T1000 (cell line): Measurements from ENCODE around the gene CBR4.

Source experiments
- DNase-seq: peaks from one replicate; lab custom pipeline; 2025; ENCODE audit warnings: mixed read lengths; lab: John Stamatoyannopoulos, UW

Gene CBR4

DNA sequence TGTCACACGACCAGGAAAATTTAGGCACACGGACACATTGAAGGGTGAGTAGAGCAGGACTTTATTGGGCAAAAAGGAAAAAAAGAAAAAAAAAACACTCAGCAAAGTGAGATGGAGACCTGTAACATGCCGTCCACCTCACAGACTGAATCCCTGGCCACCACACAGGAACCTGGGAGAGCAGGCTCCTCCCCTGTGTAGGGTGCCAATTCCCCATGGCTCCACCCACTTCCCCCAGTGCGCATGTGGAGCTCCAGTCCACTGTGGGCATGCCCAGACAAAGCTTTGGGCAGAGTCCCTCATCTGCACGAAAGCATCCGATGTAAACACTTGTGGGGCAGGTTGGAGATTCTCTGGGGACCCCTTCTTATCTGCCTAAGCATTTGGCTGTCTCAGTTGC lies 23.6 kb upstream of the CBR4 start:
- DNase-seq: no peak

DNA sequence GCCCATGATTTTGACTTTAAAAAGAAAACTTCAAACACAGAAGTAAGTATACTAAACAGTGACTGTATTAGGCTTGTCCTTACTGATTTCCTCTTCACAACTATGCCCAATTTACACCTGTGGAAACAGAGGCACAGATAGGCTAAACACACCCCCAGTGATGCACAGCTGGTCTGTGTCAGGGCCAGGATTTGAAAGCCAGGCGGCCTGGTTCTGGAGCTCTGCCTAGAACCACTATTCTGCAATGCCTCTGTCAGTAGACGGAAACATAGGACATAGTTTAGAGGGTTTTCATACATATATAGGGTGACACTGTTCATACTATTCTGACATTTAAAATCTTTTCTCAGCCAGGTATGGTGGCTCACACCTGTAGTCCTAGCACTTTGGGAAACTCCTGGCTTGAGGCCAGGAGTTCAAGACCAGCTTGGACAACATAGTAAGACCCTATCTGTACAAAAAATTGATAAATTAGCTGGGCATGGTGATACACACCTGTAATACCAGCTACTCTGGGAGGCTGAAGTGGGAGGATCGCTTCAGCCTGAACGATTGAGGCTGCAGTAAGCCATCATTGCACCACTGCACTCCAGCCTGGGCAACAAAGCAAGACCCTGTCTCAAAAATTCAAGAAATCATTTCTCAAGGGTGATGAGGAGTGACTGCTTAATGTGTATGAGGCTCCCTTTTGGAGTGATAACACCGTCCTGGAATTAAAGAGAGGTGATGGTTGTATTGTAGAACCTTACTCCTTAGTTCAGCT lies 23.0 kb upstream of the CBR4 start:
- no peak for DNase-seq

DNA sequence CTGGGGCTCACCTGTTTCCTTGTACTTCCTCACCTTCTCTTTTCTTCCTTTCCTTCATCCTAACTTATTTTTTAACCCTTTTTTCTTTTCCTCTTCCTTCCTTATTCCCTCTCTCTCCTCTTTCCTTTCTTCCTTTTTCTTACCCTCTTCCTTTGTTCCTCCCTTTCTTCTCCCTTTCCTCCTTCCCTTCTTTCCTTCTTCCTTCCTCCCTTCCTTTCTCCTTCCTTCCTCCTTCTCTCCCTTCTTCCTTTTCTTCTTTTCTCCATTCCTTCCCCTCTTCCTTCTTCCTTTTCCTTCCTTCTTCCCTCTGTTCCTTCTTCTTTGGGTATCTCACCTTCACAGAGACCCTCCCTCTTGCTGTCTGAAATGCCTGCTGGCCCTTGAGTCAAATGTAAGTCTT lies 22.1 kb upstream of the CBR4 start:
- no peak for DNase-seq

DNA sequence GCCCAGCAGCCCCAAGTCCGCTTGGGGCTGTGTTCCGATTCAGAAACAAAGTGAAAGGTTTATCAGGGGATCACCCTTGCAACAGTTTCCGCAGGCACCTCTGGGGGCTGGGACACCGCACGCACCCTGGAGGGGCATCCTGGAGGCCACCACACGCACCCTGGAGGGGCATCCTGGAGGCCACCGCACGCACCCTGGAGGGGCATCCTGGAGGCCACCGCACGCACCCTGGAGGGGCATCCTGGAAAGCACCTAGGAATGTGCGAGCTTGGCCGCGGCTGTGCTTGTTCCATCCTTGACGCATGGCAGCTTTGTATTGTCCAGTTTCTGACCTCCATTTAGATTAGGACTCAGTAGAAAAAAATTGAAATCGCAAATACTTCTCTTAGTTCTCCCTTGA lies 21.3 kb upstream of the CBR4 start:
- DNase-seq: no peak

DNA sequence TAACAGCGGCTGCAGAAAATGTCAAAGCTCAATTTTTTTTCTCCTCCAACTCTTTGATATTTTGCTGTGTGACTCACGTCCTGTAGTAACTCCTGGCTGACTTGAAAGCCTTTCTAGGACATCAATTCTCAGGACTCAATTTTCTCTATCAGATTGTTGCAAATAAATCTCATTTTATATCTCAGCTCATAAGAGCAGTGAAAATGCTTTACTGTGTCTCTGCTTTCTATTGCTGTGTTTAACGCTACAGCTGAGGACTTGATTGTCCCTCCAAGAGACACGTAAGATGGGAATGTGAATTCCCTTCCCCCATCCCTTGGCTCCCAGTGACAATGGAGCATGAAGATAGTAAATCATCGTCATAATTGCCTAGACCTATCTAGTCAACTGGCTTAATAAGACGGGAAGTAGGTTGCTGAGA lies 20.5 kb upstream of the CBR4 start:
- DNase-seq: no peak

DNA sequence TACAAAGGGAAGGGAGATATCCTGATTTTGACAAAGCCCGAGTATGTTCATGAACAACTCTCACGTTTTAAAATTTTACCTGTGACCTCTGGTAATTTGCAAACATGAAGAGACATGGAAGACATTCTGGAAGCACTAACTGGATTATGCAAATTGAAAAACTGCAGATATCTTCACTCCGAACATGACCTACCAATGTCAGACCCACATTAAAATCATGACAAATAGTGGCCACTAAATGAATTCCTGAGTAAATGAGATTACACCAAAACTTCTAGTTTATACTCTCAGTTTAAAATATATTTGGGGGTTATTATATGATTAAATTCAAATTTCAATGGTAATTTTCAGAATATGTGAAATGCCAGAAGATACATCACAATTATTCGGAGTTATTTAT lies 19.9 kb upstream of the CBR4 start:
- DNase-seq: no peak

DNA sequence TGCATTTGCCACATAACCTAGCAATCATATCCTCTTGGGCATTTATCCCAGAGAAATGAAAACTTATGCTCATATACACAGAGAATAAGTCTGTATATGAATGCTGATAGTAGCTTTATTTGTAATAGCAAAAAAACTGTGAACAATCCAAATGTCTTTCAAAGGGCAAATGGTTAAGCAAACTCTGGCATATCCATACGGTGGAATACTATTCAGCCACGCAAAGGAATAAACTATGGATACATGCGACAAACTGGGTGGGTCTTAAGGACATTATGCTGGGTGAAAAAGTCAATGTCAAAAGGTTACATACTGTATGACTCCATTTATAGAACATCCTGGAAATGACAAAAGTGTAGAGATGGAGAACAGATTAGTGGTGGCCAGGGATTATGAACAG lies 17.6 kb upstream of the CBR4 start:
- no peak for DNase-seq

DNA sequence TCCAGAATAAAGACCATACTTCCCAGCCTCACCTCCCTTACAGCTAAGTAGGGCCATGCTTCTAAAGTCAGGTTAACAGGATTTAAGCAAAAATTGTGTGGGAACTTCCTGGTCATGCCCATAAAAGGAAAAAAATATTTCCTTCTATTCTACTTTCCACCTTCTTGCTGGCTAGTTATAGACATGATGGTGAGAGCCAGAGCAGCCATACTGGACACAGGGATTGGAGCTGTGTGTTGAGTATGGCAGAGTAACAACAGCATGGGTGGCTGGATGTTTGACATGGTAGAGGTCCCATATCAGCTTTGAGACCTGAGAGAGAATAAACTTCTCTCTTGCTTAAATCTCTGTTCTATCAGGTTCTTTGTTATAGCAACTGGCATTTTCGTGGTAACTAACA lies 15.1 kb upstream of the CBR4 start:
- DNase-seq: no peak

DNA sequence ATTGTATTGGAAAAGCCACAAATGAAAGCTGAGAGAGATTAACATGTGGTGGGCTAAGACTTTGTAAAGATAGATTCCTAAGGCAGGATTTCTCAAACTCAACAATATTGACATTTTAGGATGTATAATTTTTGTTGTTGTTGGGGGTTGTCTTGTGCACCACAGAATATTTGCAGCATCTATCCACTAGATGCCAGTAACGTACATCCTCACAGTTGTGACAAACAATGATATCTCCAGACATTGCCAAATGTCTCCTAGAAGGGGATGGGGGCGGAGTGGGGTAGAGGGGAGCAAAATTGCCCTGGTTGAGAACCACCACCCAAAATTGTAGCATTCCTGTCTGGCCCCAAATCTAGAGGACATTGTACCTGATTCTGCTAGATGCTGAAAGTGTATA lies 14.7 kb upstream of the CBR4 start:
- no peak for DNase-seq

DNA sequence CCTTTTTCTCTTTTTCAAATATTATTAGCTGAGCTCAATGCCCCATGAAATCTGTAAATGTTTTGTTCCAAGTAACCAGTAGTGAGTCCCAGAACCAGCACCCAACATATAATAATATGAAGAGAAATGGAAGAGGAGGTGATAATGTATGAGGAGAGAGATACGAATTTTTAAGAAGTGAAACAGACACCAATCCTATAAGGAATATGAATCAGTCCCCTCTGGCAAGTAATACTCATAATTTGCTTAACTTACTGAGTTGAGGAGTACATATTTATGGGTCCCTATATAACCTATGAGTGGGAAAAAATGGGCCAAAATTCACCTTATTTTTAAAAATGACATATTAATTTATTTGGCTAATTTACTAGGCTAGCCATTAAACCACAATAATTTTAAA lies 8.4 kb upstream of the CBR4 start:
- no peak for DNase-seq

DNA sequence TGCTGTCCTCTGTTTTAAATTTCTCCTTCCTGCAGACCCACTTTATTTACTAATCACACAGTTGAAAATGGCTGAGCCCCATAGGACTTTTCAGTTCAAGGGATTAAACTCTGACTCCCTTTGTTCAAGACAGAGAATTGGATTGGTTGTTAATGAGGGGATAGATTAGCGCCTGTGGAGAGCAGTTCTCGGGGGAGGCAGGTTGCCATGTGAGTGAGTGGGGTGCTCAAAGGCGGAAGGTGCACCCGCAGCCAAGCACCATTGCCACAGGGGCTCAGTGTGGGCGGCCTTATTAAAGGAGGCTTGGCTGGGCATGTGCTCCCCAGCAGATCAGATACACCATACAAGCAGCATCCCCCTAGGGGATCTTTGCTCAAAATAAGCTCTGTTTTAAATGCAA lies 7.9 kb upstream of the CBR4 start:
- no peak for DNase-seq

DNA sequence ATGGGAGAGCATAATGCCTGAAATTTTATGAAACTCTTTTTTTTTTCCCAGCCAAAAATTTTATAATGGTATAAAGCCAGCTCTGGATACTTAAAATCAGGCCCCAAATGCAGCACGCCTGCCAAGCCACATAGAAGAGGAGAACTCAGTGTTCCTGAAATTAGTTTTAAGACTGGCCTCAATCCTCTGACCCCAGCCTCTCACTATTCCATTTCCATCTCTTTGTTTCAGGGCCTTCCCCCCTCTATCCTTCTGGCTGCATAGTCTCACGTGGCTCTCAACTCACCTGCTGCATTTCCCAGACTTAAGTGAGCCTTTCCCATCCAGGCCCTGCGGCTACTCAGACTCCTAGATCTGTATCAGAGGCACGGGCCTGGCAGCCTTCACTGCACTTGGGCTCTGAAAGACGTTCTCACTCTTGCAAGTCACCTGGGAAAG lies 5.2 kb upstream of the CBR4 start:
- DNase-seq: no peak

DNA sequence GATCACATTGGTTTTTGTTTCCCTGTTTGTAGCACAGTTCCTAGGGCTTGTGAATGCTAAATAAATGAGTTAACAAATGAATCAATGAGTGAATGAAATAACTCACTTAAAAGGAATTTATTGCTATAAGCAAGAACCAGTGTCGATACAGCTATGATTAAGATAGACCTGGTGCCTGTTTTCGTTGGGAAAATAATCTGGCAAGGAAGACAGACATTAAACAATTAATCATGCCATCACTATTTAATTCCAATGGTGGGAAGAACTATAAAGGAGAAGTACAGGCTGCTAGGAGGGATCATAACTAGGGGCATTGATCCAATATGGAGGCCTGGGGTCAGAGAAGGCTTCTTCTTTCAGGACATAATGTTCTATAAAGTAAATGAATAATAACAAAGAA lies 4.5 kb upstream of the CBR4 start:
- no peak for DNase-seq

DNA sequence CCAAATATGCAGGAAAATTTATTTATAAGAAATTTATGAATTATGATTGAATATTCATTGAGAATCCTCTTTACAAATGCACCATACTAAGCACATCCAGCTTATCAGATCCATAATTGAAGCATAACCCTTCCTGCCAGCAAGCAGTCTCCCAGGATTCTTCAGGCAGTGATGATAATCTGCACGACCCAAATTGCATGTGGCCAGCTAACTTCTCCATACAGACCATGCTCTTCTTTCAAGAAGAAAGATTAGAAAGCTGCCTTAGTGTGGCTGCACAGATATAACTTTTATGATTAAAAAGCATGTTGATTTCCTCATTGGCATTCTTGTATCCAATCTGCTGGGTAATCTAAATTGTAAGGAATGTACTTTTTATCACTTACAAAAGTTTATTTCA lies 3.3 kb upstream of the CBR4 start:
- DNase-seq: no peak

DNA sequence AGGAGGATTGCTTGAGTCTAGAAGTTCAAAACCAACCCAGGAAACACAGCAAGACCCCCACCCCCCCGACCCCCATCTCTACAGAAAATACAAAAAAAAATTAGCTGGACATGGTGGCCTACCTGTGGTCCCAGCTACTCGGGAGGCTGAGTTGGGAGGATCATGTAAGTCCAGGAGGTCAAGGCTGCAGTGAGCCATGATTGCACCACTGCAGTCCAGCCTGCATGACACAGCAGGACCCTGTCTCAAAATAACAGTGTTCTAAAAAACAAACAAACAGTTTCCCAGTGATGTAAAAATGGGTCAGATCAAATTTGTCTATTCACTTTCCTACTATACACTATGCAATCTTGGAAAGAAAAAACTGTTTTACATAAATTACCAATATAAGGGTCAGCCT lies 2.0 kb upstream of the CBR4 start:
- DNase-seq: no peak

DNA sequence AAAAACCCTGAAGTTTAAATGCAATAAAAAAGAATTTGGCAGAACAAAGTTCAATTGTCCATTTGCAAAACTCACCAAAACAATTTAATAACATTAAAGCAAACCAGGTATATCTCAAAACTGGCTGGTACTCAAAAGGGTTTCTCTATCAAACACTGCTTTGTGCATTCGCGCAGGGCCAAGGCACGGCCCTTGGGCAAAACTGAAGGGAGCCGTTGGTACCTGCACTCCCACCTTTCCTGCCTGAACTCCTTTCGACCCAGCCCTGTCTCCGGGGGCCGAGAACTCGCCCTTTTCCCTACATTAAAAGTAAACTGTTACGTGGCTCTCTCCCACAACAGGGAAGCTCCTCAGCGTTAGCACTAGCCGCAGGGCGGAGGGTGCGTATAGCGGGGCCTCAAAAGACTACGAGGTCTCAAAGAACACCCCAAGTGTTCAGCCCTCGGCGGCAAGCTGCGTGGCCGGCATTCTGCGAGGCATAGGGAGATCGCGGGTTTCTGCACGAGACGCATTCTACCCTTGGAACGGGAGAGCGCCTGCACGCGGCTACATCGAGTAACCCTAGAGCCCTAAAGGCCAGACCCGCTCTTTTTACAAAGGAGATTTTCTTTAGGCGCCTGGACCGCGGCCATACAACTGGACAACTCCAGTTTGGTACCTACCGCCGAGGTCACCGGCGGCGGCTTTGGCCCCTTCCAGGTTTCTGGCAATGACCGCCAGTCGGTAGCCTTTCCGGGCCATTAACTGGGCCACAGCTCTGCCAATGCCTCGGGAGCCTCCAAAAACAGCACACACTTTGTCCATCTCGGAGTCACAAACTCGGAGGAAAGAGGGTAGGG lies 550 bp downstream of the CBR4 start:
- no peak for DNase-seq

DNA sequence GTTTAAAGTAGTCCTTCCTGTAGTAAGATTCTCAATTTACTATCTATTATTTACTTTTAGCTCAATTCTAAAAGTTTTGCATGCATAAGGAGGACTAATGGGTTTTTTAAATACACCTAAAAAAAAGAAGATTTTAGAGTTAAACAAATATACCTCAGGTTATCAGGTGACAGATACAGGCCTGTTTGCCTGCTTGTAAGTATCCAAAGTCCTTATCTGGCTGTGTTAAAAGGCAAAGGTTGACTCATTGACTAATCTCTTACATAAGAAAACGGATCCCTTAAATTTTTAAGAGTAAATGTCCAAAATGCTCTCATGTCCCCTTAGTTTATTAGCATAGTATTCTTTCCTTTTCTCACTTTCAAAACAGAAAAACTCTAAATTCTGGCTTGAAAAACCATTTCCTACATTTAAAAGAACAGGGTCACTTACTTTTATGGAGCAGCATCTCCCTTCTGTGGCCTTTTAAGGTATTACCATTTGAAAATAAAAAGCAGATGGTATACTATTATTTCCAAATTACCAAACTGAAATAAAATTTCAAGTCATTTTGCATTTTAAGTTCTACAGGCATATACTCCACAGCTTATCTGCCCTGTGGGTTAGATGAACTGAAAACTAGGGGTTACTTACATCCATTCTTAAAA lies 4.5 kb downstream of the CBR4 start:
- no peak for DNase-seq

DNA sequence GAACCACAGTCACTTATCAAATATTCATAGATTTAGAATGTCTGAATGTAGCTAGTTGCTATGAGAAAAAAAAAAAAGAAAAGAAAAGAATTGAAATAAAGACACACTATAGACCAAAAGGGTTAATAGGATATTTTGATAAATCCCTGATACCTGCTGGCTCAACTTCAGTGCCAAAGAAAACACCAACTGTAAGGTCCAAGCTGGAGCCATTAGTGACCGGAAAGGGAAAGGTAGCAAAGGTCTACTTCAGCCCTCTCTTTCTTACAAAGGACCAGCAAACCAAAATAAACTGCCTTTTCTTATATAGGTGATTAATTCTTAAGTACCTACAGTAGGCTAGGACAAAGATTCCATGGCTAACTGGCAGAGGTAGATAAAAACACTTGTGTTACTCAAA lies 9.7 kb downstream of the CBR4 start:
- no peak for DNase-seq

DNA sequence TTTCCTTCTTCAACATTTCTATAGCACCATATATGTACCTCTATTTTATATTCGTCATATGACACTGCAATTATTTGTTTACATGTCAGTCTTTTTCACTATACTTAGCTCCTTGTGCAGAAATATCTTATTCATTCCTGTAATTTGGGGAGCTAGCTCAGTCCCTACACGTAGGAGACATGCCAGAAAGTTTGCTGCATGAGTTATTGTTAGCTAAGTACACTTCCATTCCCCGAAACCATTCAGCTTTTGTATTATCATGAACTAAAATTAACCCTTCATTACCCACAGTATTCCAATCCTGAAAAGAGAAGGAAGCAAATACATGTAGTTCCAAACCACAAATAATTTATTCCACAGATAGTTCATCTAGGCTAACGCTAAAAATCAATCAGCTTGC lies 10.2 kb downstream of the CBR4 start:
- DNase-seq: no peak

DNA sequence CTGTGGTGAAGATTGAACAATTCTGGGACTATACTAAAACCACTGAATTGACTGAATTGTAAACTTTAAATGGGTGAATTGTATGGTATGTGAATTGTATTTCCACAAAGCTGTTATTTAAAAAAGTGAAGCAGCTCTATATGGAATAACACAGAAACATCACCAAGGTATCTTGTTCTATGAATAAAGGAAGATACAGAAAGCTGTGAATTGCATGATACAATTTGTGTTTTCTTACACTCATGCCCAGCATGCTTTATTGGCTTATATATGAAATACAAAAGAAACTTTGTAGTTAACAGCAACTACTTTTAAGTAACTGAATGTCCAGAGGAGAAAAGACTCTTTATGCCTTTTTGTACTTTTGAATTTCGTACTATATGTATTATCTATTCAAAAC lies 11.5 kb downstream of the CBR4 start:
- DNase-seq: no peak

DNA sequence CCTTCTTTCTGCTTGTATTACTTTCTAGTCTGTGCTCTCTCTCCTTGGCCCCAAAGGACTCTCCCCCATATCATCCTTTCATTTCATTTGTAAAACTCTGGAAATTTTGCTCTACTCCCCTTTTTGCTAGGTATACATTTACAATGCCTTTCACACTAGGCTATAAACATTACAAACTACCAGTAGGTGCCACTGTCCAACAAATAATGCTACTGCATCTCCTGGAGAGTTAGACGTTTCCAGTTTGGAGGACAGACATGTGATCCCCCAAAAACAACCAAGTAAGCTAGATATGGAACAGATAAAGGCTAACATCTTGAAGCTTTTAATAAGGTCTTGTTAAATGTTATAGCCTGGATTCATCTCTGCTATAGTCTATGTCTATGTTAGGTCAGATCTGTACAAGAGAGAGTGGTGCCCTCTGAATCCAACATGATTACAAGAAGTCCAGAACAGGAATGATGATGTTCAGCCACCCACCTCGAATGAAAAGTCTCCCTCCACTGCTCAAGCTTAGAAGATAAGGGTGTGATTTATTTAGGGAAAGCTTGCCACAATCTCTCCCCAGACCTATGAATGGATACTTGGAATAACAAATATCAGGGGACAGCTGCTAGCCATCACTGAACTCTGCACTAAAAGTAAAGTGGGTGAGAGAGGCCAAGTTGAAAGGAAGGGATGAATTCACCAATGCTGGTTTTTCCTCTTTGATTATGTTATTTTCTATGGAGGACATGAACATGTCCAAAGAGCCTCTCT lies 14.3 kb downstream of the CBR4 start:
- no peak for DNase-seq

DNA sequence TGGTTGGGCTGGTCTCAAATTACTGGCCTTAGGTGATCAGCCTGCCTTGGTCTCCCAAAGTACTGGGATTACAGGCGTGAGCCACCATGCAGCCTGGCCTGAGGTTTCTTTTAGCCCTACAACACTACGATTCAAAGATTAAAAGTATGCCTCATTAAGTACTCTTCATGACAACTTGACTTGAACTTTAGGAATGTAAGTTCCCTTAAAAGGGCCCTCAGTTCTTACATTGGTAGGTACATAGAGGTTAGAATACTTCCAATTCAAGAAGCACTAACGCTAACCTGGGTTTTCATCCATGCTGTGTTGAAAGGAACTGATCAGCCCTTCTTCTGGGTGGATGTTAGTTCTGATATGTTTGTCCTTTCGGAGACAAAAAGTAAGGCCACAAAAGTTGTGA lies 15.1 kb downstream of the CBR4 start:
- DNase-seq: no peak
